GM12874 (cell line): ENCODE data around the gene SHROOM2.

Experiments
- TF ChIP-seq, protein P1 (sequence below): IDR thresholded peaks from 2 replicates; pipeline ENCODE4 v1.5.1; 2011; ENCODE audit warnings: low read depth, mild to moderate bottlenecking, control low read depth, low read length, moderate library complexity; ENCODE audit not compliant: insufficient read depth

SHROOM2 gene

DNA sequence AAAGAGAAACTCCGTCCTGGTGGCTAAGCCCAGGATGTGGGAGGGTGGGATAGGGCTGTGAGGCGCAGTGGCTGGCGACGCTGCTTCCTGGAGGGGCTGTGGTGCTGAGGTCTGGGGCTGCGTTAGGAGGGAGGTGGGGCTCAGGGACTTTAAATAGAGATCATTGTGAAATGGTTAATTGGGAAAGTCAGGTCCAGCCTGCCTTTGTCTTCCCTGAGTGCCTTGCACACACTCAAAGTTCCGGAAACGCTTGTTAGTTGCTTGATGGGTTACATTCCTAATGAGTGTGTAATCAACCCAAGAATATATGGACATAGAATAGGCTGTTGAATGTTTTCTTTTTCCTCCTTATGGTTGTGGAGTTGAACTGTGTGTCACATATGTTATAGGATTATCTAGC is 125.3 kb downstream of the SHROOM2 start:
- TF ChIP-seq, protein P1, sequence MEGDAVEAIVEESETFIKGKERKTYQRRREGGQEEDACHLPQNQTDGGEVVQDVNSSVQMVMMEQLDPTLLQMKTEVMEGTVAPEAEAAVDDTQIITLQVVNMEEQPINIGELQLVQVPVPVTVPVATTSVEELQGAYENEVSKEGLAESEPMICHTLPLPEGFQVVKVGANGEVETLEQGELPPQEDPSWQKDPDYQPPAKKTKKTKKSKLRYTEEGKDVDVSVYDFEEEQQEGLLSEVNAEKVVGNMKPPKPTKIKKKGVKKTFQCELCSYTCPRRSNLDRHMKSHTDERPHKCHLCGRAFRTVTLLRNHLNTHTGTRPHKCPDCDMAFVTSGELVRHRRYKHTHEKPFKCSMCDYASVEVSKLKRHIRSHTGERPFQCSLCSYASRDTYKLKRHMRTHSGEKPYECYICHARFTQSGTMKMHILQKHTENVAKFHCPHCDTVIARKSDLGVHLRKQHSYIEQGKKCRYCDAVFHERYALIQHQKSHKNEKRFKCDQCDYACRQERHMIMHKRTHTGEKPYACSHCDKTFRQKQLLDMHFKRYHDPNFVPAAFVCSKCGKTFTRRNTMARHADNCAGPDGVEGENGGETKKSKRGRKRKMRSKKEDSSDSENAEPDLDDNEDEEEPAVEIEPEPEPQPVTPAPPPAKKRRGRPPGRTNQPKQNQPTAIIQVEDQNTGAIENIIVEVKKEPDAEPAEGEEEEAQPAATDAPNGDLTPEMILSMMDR, result no peak

GRCh38 chrX:9912351-9913145 is 126.3 kb downstream of the SHROOM2 start:
- TF ChIP-seq, protein P1, result no peak

DNA sequence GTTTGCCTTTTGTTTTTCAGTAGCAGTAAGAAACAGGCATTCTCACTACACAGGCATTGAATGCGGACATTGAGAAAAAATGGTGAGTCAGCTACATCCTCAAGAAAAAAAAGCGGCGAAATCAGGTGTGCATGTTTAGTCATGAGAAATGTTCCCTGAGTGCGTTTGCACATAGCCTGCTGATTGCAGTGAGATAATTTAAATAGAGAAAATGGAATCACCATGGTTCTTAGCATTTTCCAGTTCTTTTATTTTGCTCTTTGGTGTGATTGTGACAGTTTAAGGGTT is 126.9 kb downstream of the SHROOM2 start:
- TF ChIP-seq, protein P1, result no peak

DNA sequence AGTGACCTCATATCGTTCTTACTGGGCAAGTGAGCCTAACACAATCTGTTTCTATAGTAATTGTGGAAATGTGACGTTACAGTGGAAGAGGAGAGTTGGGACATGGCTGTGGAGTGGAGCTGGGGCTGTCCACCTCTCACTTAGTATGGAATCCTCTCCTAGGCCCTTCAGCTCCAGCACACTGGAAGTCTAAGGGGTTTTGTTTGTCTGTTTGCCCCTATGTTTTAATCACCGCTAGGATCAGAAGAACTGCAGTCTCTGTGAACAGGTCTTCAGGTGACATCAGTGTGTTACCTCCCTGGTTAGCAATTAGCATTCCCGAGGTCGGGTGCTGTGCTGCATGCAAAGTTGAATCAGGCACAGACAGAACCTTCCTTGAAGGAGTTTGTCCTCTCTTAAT is 131.6 kb downstream of the SHROOM2 start:
- TF ChIP-seq, protein P1, result no peak

DNA sequence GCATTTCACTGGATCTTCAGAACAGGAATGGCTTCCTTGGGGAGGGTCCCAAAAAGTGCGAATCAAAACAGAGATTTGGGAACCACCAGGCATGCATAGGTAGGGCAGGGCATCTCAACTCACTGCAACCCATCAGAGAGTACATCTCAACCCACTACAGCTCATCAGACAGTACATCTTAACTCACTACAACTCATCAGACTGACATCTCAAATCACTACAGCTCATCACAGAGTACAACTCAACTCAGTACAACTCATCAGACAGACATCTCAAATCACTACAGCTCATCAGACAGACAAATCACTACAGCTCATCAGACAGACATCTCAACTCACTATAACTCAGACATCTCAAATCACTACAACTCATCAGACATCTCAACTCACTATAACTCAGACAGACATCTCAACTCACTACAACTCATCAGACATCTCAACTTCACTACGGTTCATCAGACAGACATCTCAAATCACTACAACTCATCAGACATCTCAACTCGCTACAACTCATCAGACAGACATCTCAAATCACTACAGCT is 133.5 kb downstream of the SHROOM2 start:
- TF ChIP-seq, protein P1, result no peak

DNA sequence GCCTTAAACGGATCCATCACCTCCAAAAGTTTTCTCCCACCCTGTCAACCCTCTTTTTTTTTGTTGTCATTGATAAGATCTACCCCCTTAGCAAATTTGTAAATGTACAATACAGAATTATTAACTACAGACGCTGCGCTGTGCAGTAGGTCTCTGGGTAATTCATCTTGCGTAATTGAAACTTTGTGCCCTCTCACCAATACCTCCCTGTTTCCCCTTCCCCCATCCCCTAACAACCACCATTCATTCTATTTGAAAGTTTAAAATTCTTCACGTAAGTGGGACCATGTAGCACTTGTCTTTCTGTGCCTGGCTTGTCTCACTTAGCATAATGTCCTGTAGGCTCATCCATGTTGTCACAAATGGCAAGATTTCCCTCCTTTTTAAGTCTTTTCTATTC is 135.2 kb downstream of the SHROOM2 start:
- TF ChIP-seq, protein P1, result no peak

DNA sequence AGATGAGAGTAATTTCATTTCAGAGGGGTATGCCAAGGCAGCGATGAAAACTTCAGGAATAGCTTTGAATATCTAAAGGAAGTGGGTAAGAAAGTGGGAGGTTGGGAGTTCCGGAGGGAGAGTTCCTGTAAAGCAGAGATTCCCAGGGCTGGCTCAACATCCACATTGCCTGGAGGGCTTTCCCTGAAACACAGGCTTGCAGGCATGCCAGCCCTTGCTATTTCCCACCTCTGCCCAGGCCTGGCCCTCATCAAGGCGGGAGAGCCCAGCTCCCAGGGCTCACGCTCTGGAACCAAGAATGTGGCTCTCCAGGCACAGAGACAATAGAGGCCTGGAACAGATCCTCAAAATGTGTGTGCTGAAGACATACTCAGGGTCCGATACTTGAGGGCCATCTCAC is 137.1 kb downstream of the SHROOM2 start:
- TF ChIP-seq, protein P1, result no peak

GRCh38 chrX:9926002-9926401 is 139.8 kb downstream of the SHROOM2 start:
- TF ChIP-seq, protein P1, result no peak
